Stimulated activated CD8-positive, alpha-beta memory T cell treated with anti-CD3 and anti-CD28 coated beads, Interleukin-7, amount 100 ng/mL, for 48 hours (primary cell): ENCODE measurements around the gene GABRR1.
"Not testable (repeated sequence)": the region's sequence is repeated elsewhere in the genome, so short reads cannot be mapped to it uniquely, and the experiment has no call there.

Source experiments
- DNase-seq, 2 donors: peaks; one replicate each; pipeline ENCODE4 v3.0.0-alpha.2; 2020; ENCODE audit warnings: low read depth in 1 of 2; ENCODE audit errors: extremely low read depth in 1 of 2

The GABRR1 gene

GRCh38 chr6:89161326-89162046 is 55.7 kb downstream of the GABRR1 start:
- no peak for DNase-seq

GRCh38 chr6:89160331-89161092 is 56.6 kb downstream of the GABRR1 start:
- no peak for DNase-seq

GRCh38 chr6:89154131-89154530 is 63.0 kb downstream of the GABRR1 start:
- no peak for DNase-seq

- peak; percentile 27 to 29 for DNase-seq
These were observed 69.0 kb downstream of the GABRR1 start for GRCh38 chr6:89148016-89148750.

- peak in 1 of 2 donors; percentile 7 for DNase-seq
These were observed 70.1 kb downstream of the GABRR1 start for GRCh38 chr6:89146718-89147700.

- peak; percentile 49 to 55 for DNase-seq
These were observed 71.0 kb downstream of the GABRR1 start, which contains the start of gene PM20D2 for GRCh38 chr6:89145956-89146717. PM20D2 (plus strand) TSS chr6:89146055; CDS start chr6:89146145, 90 bp downstream.

- DNase-seq = peak in 1 of 2 donors; percentile 19
These were observed 71.8 kb downstream of the GABRR1 start for GRCh38 chr6:89145091-89145955.

- no peak for DNase-seq
These were observed 72.7 kb downstream of the GABRR1 start for GRCh38 chr6:89144354-89144906.

GRCh38 chr6:89140347-89141156 is 76.6 kb downstream of the GABRR1 start:
- no peak for DNase-seq

- no peak for DNase-seq
These were observed 77.4 kb downstream of the GABRR1 start for GRCh38 chr6:89139509-89140346.

- DNase-seq = no peak
These were observed 79.0 kb downstream of the GABRR1 start for GRCh38 chr6:89138173-89138572.

GRCh38 chr6:89134723-89135122 is 82.4 kb downstream of the GABRR1 start:
- DNase-seq = no peak

- no peak for DNase-seq
These were observed 83.2 kb downstream of the GABRR1 start for GRCh38 chr6:89133981-89134380.

- no peak for DNase-seq
These were observed 85.1 kb downstream of the GABRR1 start for GRCh38 chr6:89132057-89132456.

GRCh38 chr6:89131599-89131998 is 85.6 kb downstream of the GABRR1 start:
- DNase-seq = no peak

GRCh38 chr6:89128256-89128671 is 88.9 kb downstream of the GABRR1 start:
- DNase-seq = not testable (repeated sequence)
